Kidney (tissue), 14 donors: Measurements from ENCODE around the gene CRIM1. TPM values are rescaled to one million over a fixed set of nuclear protein-coding genes. Genes with fewer than 3 reads are reported as not detected.

ENCODE experiments used
- DNase-seq, 5 donors: peaks; one replicate each; pipeline ENCODE4 v3.0.0-alpha.2; 2013 to 2020
- FAIRE-seq: peaks from 2 replicates; lab custom pipeline; 2012; peaks lifted over from hg19 to GRCh38; lab: Jason Lieb, UNC
- H3K27ac ChIP-seq, 2 donors: one replicate each; pipeline ENCODE4 v1.7.0; 2013; ENCODE audit warnings: low read depth in 2 of 2, low read length in 2 of 2, inconsistent platforms in 1 of 2
- H3K27me3 ChIP-seq: one replicate; pipeline ENCODE4 v1.7.1; 2013; ENCODE audit warnings: low read length, inconsistent platforms; ENCODE audit not compliant: control insufficient read depth, insufficient read depth
- H3K36me3 ChIP-seq, 3 donors: one replicate each; pipeline versions ENCODE4 v1.7.0 to v1.7.1; 2013; ENCODE audit warnings: low read length in 3 of 3, control low read depth in 1 of 3, inconsistent platforms in 1 of 3; ENCODE audit not compliant: insufficient read depth in 3 of 3, control insufficient read depth in 2 of 3
- H3K4me1 ChIP-seq, 3 donors: one replicate each; pipeline versions ENCODE4 v1.7.0 to v1.7.1; 2013; ENCODE audit warnings: low read length in 3 of 3, inconsistent platforms in 1 of 3, low read depth in 1 of 3; ENCODE audit not compliant: control insufficient read depth in 2 of 3, insufficient read depth in 2 of 3
- H3K4me3 ChIP-seq, 3 donors: one replicate each; pipeline versions ENCODE4 v1.7.0 to v1.8.1; 2013; ENCODE audit warnings: low read length in 3 of 3, control low read depth in 1 of 3, inconsistent platforms in 1 of 3
- H3K9ac ChIP-seq, 3 donors: one replicate each; pipeline versions ENCODE4 v1.7.0 to v1.7.1; 2013; ENCODE audit warnings: low read length in 3 of 3, control low read depth in 1 of 3, inconsistent platforms in 1 of 3
- H3K9me3 ChIP-seq, 3 donors: one replicate each; pipeline versions ENCODE4 v1.7.0 to v1.7.1; 2013; ENCODE audit warnings: low read length in 3 of 3, control low read depth in 1 of 3, inconsistent platforms in 1 of 3; ENCODE audit not compliant: control insufficient read depth in 2 of 3, insufficient read depth in 1 of 3
- CTCF ChIP-seq: IDR thresholded peaks from 3 replicates; pipeline ENCODE4 v1.5.1; 2012; ENCODE audit warnings: mild to moderate bottlenecking, moderate library complexity, borderline replicate concordance; ENCODE audit not compliant: insufficient read depth; ENCODE audit errors: extremely low read depth
- intact Hi-C: fragments of 100-400 bp; cut with DNase I; formaldehyde crosslinking; loops from one replicate; pipeline ENCODE4 v1.11.1; 2022
- polyA plus RNA-seq: library from polyadenylated mRNA; stranded (reverse); fragments of 350-450 nt; fragmentation: Illumina TruSeq; extraction: RNeasy Lipid Tissue Mini Kit (QIAGEN cat#74804); gene quantifications from one replicate; pipeline ENCODE4 v1.2.3, GENCODE V29; 2014; ENCODE audit warnings: low read depth, low replicate concordance; ENCODE audit not compliant: insufficient read depth
- total RNA-seq: library from RNA; stranded (reverse); fragmentation: NEBNext Ultra II Directional; extraction: Animal tissue kit (Norgen Biotek cat#: 25700); gene quantifications from one replicate; pipeline ENCODE4 v1.2.1, GENCODE V29; 2021
- donor health status: control.
- donor health status: control.
- donor health status: control.
- donor health status: control.
- donor health status: control.
- donor health status: DM: yes; HTN: yes; CAD: no.
- donor health status: Normal renal cell carcinoma (clear cell type).

The CRIM1 gene
- total and polyA plus RNA-seq, 2 donors from 2014 or later = 47.2 to 154 TPM

GRCh38 chr2:36564377-36564930 lies 208.9 kb downstream of the CRIM1 start:
- DNase-seq (no peak), FAIRE-seq (no peak)
- no peak overlapping the region for H3K9ac ChIP-seq
- TF ChIP-seq CTCF = no peak
- no peaks in the 10 kb centered on the region for H3K27me3 ChIP-seq
- no peak overlapping the region for H3K4me3 ChIP-seq
- no peaks in the 10 kb centered on the region for H3K9me3 ChIP-seq
- intact Hi-C loops = no loop called here
- H3K36me3 ChIP-seq = peaks cover 0 to 7% (median 2%) of the 10 kb centered on the region in 3 donors
- H3K27ac ChIP-seq = no peak overlapping the region
- peaks cover 0 to 10% (median 2%) of the 10 kb centered on the region in 3 donors for H3K4me1 ChIP-seq

- Histone ChIP-seq H3K4me3 (no peak overlapping the region), H3K27me3 (no peaks in the 10 kb centered on the region), H3K27ac (no peak overlapping the region), H3K9ac (no peak overlapping the region), H3K36me3 (peaks cover 0 to 7% (median 2%) of the 10 kb centered on the region in 3 donors), H3K4me1 (peaks cover 0 to 10% (median 2%) of the 10 kb centered on the region in 3 donors), H3K9me3 (no peaks in the 10 kb centered on the region)
- intact Hi-C loops = no loop called here
- DNase-seq (no peak), FAIRE-seq (no peak)
- no peak for TF ChIP-seq CTCF
Observed at GRCh38 chr2:36565712-36566111, 210.1 kb downstream of the CRIM1 start.

- no peak overlapping the region for H3K27ac ChIP-seq
- no peak overlapping the region for H3K4me3 ChIP-seq
- no peak for FAIRE-seq
- H3K4me1 ChIP-seq = peaks cover 0 to 3% (median 0%) of the 10 kb centered on the region in 3 donors
- no peak overlapping the region for H3K9ac ChIP-seq
- intact Hi-C loops = no loop called here
- H3K9me3 ChIP-seq = no peaks in the 10 kb centered on the region
- no peaks in the 10 kb centered on the region for H3K27me3 ChIP-seq
- H3K36me3 ChIP-seq = peaks cover 0 to 8% (median 2%) of the 10 kb centered on the region in 3 donors
- TF ChIP-seq CTCF = no peak
- no peak for DNase-seq
Observed at GRCh38 chr2:36566887-36567286, 211.3 kb downstream of the CRIM1 start.
